Karpas-422 (cell line): Measurements from ENCODE around the gene STK35. TPM values are rescaled to one million over a fixed set of nuclear protein-coding genes. Genes with fewer than 3 reads are reported as not detected.
A peak's percentile ranks its signal among the peaks of the same experiment; 100 is the strongest.

Experiments used
- DNase-seq: peaks from one replicate; pipeline ENCODE4 v3.0.0-alpha.2; 2015
- H2AFZ ChIP-seq: fragments of 200-600 bp; sonication (generic); 2 replicates; pipeline ENCODE4 v1.6.1; 2014; ENCODE audit warnings: antibody characterized with exemption, low read length, mixed read lengths
- H3K27ac ChIP-seq: fragments of 200-600 bp; sonication (generic); 2 replicates; pipeline ENCODE4 v1.5.1; 2014; ENCODE audit warnings: mild to moderate bottlenecking, low read length, moderate library complexity
- H3K27me3 ChIP-seq: fragments of 200-600 bp; sonication (generic); 2 replicates; pipeline ENCODE4 v1.6.1; 2014; ENCODE audit warnings: low read length, mixed read lengths
- H3K36me3 ChIP-seq: fragments of 200-600 bp; sonication (generic); 2 replicates; pipeline ENCODE4 v1.6.1; 2014; ENCODE audit warnings: low read length, mixed read lengths; ENCODE audit not compliant: insufficient read depth
- H3K4me1 ChIP-seq: fragments of 200-600 bp; sonication (generic); 2 replicates; pipeline ENCODE4 v1.6.1; 2014; ENCODE audit warnings: mild to moderate bottlenecking, low read length, mixed read lengths
- H3K4me2 ChIP-seq: fragments of 200-600 bp; sonication (generic); 2 replicates; pipeline ENCODE4 v1.6.1; 2014; ENCODE audit warnings: low read length, low read depth, mild to moderate bottlenecking; ENCODE audit not compliant: poor library complexity, severe bottlenecking
- H3K4me3 ChIP-seq: fragments of 200-600 bp; sonication (generic); 2 replicates; pipeline ENCODE4 v1.5.1; 2014; ENCODE audit warnings: mild to moderate bottlenecking, antibody characterized with exemption, low read length, mixed read lengths
- H3K79me2 ChIP-seq: fragments of 200-600 bp; sonication (generic); 2 replicates; pipeline ENCODE4 v1.6.1; 2014; ENCODE audit warnings: mild to moderate bottlenecking, low read length, mixed read lengths
- H3K9ac ChIP-seq: fragments of 200-600 bp; sonication (generic); 2 replicates; pipeline ENCODE4 v1.6.0; 2014; ENCODE audit warnings: low read length
- H3K9me2 ChIP-seq: fragments of 200-600 bp; sonication (generic), shearing (Covaris generic); replicated peaks from 2 replicates; pipeline ENCODE4 v1.6.0; 2014; ENCODE audit warnings: mild to moderate bottlenecking, low read length, moderate library complexity; ENCODE audit not compliant: insufficient read depth
- H3K9me3 ChIP-seq: fragments of 300-700, 200-600 bp; sonication (generic); 2 replicates; pipeline ENCODE4 v1.6.1; 2014; ENCODE audit warnings: low read length, mixed read lengths
- H4K20me1 ChIP-seq: fragments of 200-600 bp; sonication (generic); 2 replicates; pipeline ENCODE4 v1.6.1; 2014; ENCODE audit warnings: mild to moderate bottlenecking, antibody characterized with exemption, low read length, low read depth; ENCODE audit not compliant: insufficient read depth
- total RNA-seq: library from RNA; depleted of rRNA; stranded (reverse); fragments of >200 nt; shearing (Covaris generic); gene quantifications from 2 replicates; pipeline ENCODE4 v1.2.3, GENCODE V29; 2014; ENCODE audit warnings: low replicate concordance

Gene STK35
- total RNA-seq, 1 experiment from 2014 or later = 8.7 TPM

DNA sequence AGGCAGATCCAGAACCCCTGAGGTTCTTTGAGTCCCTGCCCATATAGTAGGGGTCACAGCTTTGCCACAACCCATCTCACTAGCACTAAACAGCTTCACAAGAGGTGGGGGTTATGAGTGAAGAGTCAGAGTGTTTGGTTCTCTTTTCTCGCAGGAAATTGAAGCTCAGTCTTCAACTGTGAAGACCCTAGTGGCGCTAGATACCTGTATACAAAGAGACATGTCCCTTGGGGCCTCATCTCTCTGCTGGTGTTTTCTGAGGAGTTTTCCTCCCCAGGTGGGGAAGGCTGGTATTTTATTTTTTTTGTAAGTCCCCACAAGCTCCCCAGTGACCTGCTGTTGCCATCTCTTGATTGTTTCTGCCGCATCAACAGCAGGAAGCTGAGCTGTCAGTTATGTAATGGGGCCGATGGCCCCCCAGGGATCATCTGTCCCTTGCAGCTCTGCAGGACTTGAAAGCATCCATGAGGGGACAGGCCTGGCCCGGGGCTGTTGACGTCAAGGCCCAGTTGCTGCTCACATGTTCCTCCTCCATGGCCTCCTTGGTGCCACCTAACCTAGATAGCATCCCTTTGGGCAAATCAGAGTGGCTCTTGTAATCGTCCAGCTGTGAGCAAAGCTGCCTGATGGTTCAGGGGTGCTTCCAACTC is 23.1 kb downstream of the STK35 start:
- H3K27ac ChIP-seq = no peak overlapping the region
- H3K27me3 ChIP-seq = no peaks in the 10 kb centered on the region
- H3K79me2 ChIP-seq = no peaks in the 10 kb centered on the region
- H3K4me2 ChIP-seq = no peak overlapping the region
- no peaks in the 10 kb centered on the region for H3K9me2 ChIP-seq
- no peak overlapping the region for H2AFZ ChIP-seq
- no peak for DNase-seq
- peaks cover 90% of the 10 kb centered on the region for H4K20me1 ChIP-seq
- no peaks in the 10 kb centered on the region for H3K36me3 ChIP-seq
- H3K4me1 ChIP-seq = no peaks in the 10 kb centered on the region
- H3K9ac ChIP-seq = no peak overlapping the region
- H3K9me3 ChIP-seq = no peaks in the 10 kb centered on the region
- no peak overlapping the region for H3K4me3 ChIP-seq

- H3K4me1 ChIP-seq = peaks cover 1% of the 10 kb centered on the region; the same call in 1 of the 2 replicates
- H3K27ac ChIP-seq = no peak overlapping the region
- no peak overlapping the region for H3K4me3 ChIP-seq
- H3K9ac ChIP-seq = no peak overlapping the region
- no peak overlapping the region for H3K4me2 ChIP-seq
- H3K36me3 ChIP-seq = no peaks in the 10 kb centered on the region
- no peaks in the 10 kb centered on the region for H3K79me2 ChIP-seq
- no peak overlapping the region for H2AFZ ChIP-seq
- peaks cover 89% of the 10 kb centered on the region for H4K20me1 ChIP-seq
- no peaks in the 10 kb centered on the region for H3K9me2 ChIP-seq
- H3K9me3 ChIP-seq = no peaks in the 10 kb centered on the region
- no peak for DNase-seq
- H3K27me3 ChIP-seq = no peaks in the 10 kb centered on the region
Observed at GRCh38 chr20:2125474-2126112, 24.0 kb downstream of the STK35 start.

DNA sequence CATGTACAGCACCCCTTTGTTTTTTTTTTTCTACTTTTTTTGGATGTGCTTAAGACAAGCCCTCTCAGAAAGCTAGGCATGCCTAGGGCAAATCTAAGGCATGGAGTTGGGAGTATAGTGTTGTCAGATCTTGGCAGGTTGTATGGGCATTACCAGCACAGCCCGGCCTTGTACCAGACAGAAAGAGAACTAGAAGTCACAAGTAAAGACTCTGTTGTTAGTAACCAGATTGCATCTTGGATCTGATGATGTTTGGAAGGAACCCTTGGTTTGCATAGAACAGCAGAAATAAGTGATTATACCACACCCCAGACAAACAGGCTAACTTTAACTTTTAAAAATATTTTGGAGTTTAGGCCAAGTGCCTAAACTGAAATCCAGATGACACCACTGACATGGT is 25.6 kb downstream of the STK35 start:
- H3K79me2 ChIP-seq = no peaks in the 10 kb centered on the region
- H3K27ac ChIP-seq = no peak overlapping the region
- no peaks in the 10 kb centered on the region for H3K36me3 ChIP-seq
- H3K9me2 ChIP-seq = no peaks in the 10 kb centered on the region
- no peak overlapping the region for H2AFZ ChIP-seq
- H4K20me1 ChIP-seq = peaks cover 84% of the 10 kb centered on the region
- H3K9me3 ChIP-seq = no peaks in the 10 kb centered on the region
- no peak overlapping the region for H3K9ac ChIP-seq
- H3K4me3 ChIP-seq = no peak overlapping the region
- no peak overlapping the region for H3K4me2 ChIP-seq
- H3K27me3 ChIP-seq = no peaks in the 10 kb centered on the region
- H3K4me1 ChIP-seq = peaks cover 9% of the 10 kb centered on the region
- no peak for DNase-seq

DNA sequence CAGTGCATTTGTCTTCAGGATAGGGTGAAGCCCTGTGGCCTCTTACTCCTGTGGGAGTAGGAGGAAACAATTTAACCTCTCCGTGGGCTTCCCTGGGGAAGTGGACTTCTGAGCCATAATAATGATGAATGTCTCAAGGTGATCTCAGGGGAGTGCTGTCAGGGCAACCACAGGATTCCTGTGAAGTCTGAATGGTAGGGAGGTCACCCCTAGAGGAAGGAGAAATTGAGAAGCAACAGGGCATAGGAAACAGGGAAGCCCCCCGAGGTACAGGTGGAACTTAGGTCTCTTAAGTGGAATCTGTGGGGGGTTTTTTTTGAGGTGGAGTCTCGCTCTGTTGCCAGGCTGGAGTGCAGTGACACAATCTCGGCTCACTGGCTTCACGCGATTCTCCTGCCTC is 26.9 kb downstream of the STK35 start:
- Histone ChIP-seq H3K9ac (no peak overlapping the region), H3K27ac (no peak overlapping the region), H2AFZ (no peak overlapping the region), H3K9me2 (no peaks in the 10 kb centered on the region), H4K20me1 (peaks cover 84% of the 10 kb centered on the region), H3K36me3 (no peaks in the 10 kb centered on the region), H3K4me2 (no peak overlapping the region), H3K4me1 (peaks cover 22% of the 10 kb centered on the region), H3K4me3 (no peak overlapping the region), H3K27me3 (no peaks in the 10 kb centered on the region), H3K9me3 (no peaks in the 10 kb centered on the region), H3K79me2 (no peaks in the 10 kb centered on the region)
- no peak for DNase-seq

GRCh38 chr20:2130062-2130591 is 28.5 kb downstream of the STK35 start:
- Histone ChIP-seq H3K9me3 (no peaks in the 10 kb centered on the region), H3K9me2 (no peaks in the 10 kb centered on the region), H3K36me3 (no peaks in the 10 kb centered on the region), H4K20me1 (peaks cover 83% of the 10 kb centered on the region), H2AFZ (no peak overlapping the region), H3K79me2 (no peaks in the 10 kb centered on the region), H3K4me1 (peaks cover 26% of the 10 kb centered on the region), H3K27ac (no peak overlapping the region), H3K9ac (no peak overlapping the region), H3K27me3 (no peaks in the 10 kb centered on the region), H3K4me2 (no peak overlapping the region), H3K4me3 (no peak overlapping the region)
- DNase-seq = no peak

DNA sequence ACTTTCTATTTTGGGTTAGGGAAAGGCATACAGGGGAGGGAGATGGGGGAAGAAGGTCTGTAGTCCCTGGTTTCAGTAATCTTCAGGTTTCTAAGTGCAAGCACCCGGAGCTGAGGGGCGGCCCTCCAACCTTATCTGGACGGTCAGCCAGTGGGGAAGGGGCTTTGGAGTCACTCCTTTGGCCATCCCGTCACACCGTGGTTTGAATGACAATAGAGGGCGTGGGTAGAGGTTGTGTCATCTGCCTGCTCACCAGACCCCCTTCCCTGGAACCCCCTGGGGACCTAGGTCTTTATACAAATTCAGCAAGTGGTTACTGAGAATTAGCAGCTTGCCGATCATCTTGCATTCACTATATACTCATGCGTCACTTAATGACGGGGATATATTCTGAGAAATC is 29.1 kb downstream of the STK35 start:
- no peak overlapping the region for H3K9ac ChIP-seq
- no peaks in the 10 kb centered on the region for H3K27me3 ChIP-seq
- no peak overlapping the region for H3K4me2 ChIP-seq
- no peak overlapping the region for H3K4me3 ChIP-seq
- H3K9me2 ChIP-seq = no peaks in the 10 kb centered on the region
- no peak for DNase-seq
- no peaks in the 10 kb centered on the region for H3K36me3 ChIP-seq
- no peak overlapping the region for H2AFZ ChIP-seq
- H4K20me1 ChIP-seq = peaks cover 81% of the 10 kb centered on the region
- H3K9me3 ChIP-seq = no peaks in the 10 kb centered on the region
- no peaks in the 10 kb centered on the region for H3K79me2 ChIP-seq
- peaks cover 26% of the 10 kb centered on the region for H3K4me1 ChIP-seq
- no peak overlapping the region for H3K27ac ChIP-seq

GRCh38 chr20:2131366-2131765 is 29.7 kb downstream of the STK35 start:
- no peak overlapping the region for H3K27ac ChIP-seq
- no peaks in the 10 kb centered on the region for H3K36me3 ChIP-seq
- H3K27me3 ChIP-seq = no peaks in the 10 kb centered on the region
- no peak overlapping the region for H2AFZ ChIP-seq
- DNase-seq = no peak
- no peak overlapping the region for H3K4me2 ChIP-seq
- no peaks in the 10 kb centered on the region for H3K9me2 ChIP-seq
- H3K9ac ChIP-seq = no peak overlapping the region
- H3K4me1 ChIP-seq = peaks cover 26% of the 10 kb centered on the region
- no peaks in the 10 kb centered on the region for H3K79me2 ChIP-seq
- peaks cover 79% of the 10 kb centered on the region for H4K20me1 ChIP-seq
- no peak overlapping the region for H3K4me3 ChIP-seq
- H3K9me3 ChIP-seq = no peaks in the 10 kb centered on the region

DNA sequence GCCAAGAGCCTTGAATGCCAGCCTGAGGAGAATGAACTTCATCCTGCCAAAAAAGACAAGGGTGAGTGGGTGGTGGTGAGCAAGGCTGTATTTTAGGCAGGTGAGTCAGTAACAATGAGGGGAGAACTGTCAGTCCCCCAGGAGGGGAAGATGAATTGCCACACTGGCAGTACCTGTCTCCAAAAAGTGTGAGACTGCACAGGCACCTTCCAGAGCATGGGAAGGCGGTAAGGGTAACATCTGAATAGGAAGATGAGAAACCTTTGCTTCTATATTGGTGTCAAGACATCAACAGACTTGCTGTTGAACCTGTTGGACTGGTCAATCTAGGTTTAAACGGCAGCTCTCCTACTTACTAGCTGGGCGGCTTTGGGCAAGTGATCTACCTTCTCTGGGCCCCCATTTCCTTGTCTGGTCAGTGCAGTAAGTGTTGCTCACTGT is 30.9 kb downstream of the STK35 start:
- no peak overlapping the region for H3K27ac ChIP-seq
- peaks cover 26% of the 10 kb centered on the region for H3K4me1 ChIP-seq
- peaks cover 81% of the 10 kb centered on the region for H4K20me1 ChIP-seq
- peak overlapping the region; percentile 37 for H3K4me2 ChIP-seq
- no peak overlapping the region for H3K4me3 ChIP-seq
- H3K9me2 ChIP-seq = no peaks in the 10 kb centered on the region
- no peaks in the 10 kb centered on the region for H3K9me3 ChIP-seq
- no peak overlapping the region for H3K9ac ChIP-seq
- H3K27me3 ChIP-seq = no peaks in the 10 kb centered on the region
- DNase-seq = no peak
- H2AFZ ChIP-seq = no peak overlapping the region
- no peaks in the 10 kb centered on the region for H3K79me2 ChIP-seq
- H3K36me3 ChIP-seq = no peaks in the 10 kb centered on the region
